H1 (cell line): ENCODE measurements around the gene RAMP2. TPM values are rescaled to one million over a fixed set of nuclear protein-coding genes. Genes with fewer than 3 reads are reported as not detected.

Source experiments
- CHD2 ChIP-seq: IDR thresholded peaks from 2 replicates; pipeline ENCODE4 v1.6.1; 2012; ENCODE audit warnings: low read length, improper control_type of control experiment
- EGR1 ChIP-seq: IDR thresholded peaks from 2 replicates; pipeline ENCODE4 v1.6.1; 2011; ENCODE audit warnings: low read depth, low read length, borderline replicate concordance
- GABPA ChIP-seq: IDR thresholded peaks from 2 replicates; pipeline ENCODE4 v1.6.1; 2011; ENCODE audit warnings: mild to moderate bottlenecking, low read length, moderate library complexity, borderline replicate concordance; ENCODE audit not compliant: insufficient read depth
- HDAC6 ChIP-seq: IDR thresholded peaks from one replicate; pipeline ENCODE4 v1.7.1; 2012; ENCODE audit warnings: low read depth, mild to moderate bottlenecking, inconsistent platforms, low read length, moderate library complexity
- RAD21 ChIP-seq, 2 experiments: IDR thresholded peaks in 1 of 2; conservative IDR thresholded peaks in 1 of 2; 2 replicates each; pipeline ENCODE4 v1.6.1; 2011; ENCODE audit warnings: low read depth in 2 of 2, low read length in 2 of 2, improper control_type of control experiment in 1 of 2, inconsistent platforms in 1 of 2, mild to moderate bottlenecking in 1 of 2, moderate library complexity in 1 of 2
- polyA plus RNA-seq, 7 experiments: library from polyadenylated mRNA; depleted of rRNA in 3 of 7; stranded (reverse) in 5 of 7; unstranded in 2 of 7; fragments of >200 nt in 5 of 7; fragments of 200-250 nt in 2 of 7; gene quantifications; 1 replicate in 5 of 7; 2 replicates in 1 of 7; 4 replicates in 1 of 7; pipeline versions ENCODE4 v1.2.1 to v1.2.3, GENCODE V29; 2011 to 2013; ENCODE audit warnings: missing spikeins in 2 of 7, mixed read lengths in 2 of 7
- total RNA-seq: library from RNA; stranded (reverse); fragmentation: NEBNext Ultra II Directional; extraction: Animal tissue kit (Norgen Biotek cat#: 25700); gene quantifications from 2 replicates; pipeline ENCODE4 v1.2.1, GENCODE V29; 2021
- TF ChIP-seq, protein P1 (sequence below): fragments of 300-600 bp; sonication (generic); IDR thresholded peaks from 2 replicates; pipeline ENCODE4 v1.7.1; 2012; ENCODE audit warnings: low read length, moderate library complexity, mild to moderate bottlenecking, inconsistent platforms; ENCODE audit not compliant: insufficient replicate concordance
- TF ChIP-seq, protein P2 (sequence below), 3 experiments: IDR thresholded peaks; 1 replicate in 2 of 3; 2 replicates in 1 of 3; pipeline versions ENCODE4 v1.5.1 to v1.6.1; 2011; ENCODE audit warnings: low read length in 3 of 3, mild to moderate bottlenecking in 3 of 3, inconsistent platforms in 2 of 3, low read depth in 1 of 3, moderate library complexity in 1 of 3; ENCODE audit not compliant: insufficient read depth in 1 of 3; ENCODE audit errors: control extremely low read depth in 1 of 3

RAMP2 gene
- total and polyA plus RNA-seq, 2 of the 8 experiments (the other 6 are each of a cell fraction or from before 2014, with no cell fraction given) = 13.4 to 41.7 TPM

DNA sequence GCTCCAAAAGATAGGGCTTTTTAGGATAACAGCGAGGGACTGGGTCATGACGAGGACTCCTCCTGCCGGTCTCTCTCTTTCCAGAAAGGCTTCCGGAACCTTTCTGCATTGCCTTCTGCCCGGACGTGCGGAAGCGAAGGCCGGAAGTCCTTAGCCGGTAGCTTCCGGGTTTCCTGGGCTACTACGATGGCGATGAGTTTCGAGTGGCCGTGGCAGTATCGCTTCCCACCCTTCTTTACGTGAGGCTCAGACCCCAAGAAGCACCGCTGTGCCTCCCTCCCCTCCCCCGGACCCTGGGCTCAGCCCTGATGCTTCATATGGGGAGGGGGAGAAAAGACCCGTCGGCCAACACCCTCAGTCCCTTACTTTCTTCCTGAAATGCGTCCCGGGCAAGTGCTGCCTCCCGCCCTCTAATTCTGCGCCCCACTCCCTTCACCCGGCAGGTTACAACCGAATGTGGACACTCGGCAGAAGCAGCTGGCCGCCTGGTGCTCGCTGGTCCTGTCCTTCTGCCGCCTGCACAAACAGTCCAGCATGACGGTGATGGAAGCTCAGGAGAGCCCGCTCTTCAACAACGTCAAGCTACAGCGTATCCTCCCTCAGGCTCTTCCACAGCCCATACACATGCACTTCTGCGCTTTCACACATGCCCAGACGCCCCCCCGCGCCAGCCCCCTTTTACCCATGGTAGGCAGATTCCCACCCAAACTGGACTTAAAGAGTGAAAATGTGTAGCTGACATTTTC lies 12.4 kb downstream of the RAMP2 start, which contains the start of gene VPS25 (continued):
- TF ChIP-seq, protein P1, sequence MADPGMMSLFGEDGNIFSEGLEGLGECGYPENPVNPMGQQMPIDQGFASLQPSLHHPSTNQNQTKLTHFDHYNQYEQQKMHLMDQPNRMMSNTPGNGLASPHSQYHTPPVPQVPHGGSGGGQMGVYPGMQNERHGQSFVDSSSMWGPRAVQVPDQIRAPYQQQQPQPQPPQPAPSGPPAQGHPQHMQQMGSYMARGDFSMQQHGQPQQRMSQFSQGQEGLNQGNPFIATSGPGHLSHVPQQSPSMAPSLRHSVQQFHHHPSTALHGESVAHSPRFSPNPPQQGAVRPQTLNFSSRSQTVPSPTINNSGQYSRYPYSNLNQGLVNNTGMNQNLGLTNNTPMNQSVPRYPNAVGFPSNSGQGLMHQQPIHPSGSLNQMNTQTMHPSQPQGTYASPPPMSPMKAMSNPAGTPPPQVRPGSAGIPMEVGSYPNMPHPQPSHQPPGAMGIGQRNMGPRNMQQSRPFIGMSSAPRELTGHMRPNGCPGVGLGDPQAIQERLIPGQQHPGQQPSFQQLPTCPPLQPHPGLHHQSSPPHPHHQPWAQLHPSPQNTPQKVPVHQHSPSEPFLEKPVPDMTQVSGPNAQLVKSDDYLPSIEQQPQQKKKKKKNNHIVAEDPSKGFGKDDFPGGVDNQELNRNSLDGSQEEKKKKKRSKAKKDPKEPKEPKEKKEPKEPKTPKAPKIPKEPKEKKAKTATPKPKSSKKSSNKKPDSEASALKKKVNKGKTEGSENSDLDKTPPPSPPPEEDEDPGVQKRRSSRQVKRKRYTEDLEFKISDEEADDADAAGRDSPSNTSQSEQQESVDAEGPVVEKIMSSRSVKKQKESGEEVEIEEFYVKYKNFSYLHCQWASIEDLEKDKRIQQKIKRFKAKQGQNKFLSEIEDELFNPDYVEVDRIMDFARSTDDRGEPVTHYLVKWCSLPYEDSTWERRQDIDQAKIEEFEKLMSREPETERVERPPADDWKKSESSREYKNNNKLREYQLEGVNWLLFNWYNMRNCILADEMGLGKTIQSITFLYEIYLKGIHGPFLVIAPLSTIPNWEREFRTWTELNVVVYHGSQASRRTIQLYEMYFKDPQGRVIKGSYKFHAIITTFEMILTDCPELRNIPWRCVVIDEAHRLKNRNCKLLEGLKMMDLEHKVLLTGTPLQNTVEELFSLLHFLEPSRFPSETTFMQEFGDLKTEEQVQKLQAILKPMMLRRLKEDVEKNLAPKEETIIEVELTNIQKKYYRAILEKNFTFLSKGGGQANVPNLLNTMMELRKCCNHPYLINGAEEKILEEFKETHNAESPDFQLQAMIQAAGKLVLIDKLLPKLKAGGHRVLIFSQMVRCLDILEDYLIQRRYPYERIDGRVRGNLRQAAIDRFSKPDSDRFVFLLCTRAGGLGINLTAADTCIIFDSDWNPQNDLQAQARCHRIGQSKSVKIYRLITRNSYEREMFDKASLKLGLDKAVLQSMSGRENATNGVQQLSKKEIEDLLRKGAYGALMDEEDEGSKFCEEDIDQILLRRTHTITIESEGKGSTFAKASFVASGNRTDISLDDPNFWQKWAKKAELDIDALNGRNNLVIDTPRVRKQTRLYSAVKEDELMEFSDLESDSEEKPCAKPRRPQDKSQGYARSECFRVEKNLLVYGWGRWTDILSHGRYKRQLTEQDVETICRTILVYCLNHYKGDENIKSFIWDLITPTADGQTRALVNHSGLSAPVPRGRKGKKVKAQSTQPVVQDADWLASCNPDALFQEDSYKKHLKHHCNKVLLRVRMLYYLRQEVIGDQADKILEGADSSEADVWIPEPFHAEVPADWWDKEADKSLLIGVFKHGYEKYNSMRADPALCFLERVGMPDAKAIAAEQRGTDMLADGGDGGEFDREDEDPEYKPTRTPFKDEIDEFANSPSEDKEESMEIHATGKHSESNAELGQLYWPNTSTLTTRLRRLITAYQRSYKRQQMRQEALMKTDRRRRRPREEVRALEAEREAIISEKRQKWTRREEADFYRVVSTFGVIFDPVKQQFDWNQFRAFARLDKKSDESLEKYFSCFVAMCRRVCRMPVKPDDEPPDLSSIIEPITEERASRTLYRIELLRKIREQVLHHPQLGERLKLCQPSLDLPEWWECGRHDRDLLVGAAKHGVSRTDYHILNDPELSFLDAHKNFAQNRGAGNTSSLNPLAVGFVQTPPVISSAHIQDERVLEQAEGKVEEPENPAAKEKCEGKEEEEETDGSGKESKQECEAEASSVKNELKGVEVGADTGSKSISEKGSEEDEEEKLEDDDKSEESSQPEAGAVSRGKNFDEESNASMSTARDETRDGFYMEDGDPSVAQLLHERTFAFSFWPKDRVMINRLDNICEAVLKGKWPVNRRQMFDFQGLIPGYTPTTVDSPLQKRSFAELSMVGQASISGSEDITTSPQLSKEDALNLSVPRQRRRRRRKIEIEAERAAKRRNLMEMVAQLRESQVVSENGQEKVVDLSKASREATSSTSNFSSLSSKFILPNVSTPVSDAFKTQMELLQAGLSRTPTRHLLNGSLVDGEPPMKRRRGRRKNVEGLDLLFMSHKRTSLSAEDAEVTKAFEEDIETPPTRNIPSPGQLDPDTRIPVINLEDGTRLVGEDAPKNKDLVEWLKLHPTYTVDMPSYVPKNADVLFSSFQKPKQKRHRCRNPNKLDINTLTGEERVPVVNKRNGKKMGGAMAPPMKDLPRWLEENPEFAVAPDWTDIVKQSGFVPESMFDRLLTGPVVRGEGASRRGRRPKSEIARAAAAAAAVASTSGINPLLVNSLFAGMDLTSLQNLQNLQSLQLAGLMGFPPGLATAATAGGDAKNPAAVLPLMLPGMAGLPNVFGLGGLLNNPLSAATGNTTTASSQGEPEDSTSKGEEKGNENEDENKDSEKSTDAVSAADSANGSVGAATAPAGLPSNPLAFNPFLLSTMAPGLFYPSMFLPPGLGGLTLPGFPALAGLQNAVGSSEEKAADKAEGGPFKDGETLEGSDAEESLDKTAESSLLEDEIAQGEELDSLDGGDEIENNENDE = no peak
- TF ChIP-seq, protein P2, sequence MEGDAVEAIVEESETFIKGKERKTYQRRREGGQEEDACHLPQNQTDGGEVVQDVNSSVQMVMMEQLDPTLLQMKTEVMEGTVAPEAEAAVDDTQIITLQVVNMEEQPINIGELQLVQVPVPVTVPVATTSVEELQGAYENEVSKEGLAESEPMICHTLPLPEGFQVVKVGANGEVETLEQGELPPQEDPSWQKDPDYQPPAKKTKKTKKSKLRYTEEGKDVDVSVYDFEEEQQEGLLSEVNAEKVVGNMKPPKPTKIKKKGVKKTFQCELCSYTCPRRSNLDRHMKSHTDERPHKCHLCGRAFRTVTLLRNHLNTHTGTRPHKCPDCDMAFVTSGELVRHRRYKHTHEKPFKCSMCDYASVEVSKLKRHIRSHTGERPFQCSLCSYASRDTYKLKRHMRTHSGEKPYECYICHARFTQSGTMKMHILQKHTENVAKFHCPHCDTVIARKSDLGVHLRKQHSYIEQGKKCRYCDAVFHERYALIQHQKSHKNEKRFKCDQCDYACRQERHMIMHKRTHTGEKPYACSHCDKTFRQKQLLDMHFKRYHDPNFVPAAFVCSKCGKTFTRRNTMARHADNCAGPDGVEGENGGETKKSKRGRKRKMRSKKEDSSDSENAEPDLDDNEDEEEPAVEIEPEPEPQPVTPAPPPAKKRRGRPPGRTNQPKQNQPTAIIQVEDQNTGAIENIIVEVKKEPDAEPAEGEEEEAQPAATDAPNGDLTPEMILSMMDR (IDR thresholded peaks at IDR 0.05; ENCODE audit: control extremely low read depth in 1 of 3, insufficient read depth in 1 of 3, low read depth in 1 of 3, low read length in 3 of 3) = peak in 2 of 3 experiments; percentile 10 to 14; a peak in 1 of 4 replicates
- TF ChIP-seq HDAC6 (no peak), GABPA (peak; percentile 100), CHD2 (no peak), RAD21 (IDR thresholded peaks at IDR 0.05 in 1 of 2, conservative IDR thresholded peaks at IDR 0.05 in 1 of 2; ENCODE audit: low read depth in 2 of 2, low read length in 2 of 2) (peak in 1 of 2 experiments; percentile 21; a peak in 1 of 4 replicates), EGR1 (no peak; the same call in 1 of the 2 replicates)
